Panc1 (cell line): ENCODE data around the gene OR2T1. TPM values are rescaled to one million over a fixed set of nuclear protein-coding genes. Genes with fewer than 3 reads are reported as not detected.
"Not testable (repeated sequence)": the region's sequence is repeated elsewhere in the genome, so short reads cannot be mapped to it uniquely, and the experiment has no call there.

Experiments
- ATAC-seq: fragments of 200-7000 bp; cut with Tn5 transposase; 2 replicates; pipeline ENCODE4 v1.9.1; 2020; ENCODE audit warnings: mild to moderate bottlenecking, moderate library complexity
- BruUV-seq: library from RNA; stranded (reverse); fragments of 400-500 nt; replicated peaks from 2 replicates; lab custom pipeline; 2021; lab: Mats Ljungman, UMichigan
- CTCF ChIA-PET: fragments of 300-600 bp; sonication (Branson Sonifier 250); formaldehyde crosslinking; loops from one replicate; lab custom pipeline; 2022; ENCODE audit warnings: antibody characterized with exemption; lab: Charles Lee
- POLR2A ChIA-PET: fragments of 300-600 bp; sonication (Branson Sonifier 250); formaldehyde crosslinking; loops from one replicate; lab custom pipeline; 2022; ENCODE audit warnings: antibody characterized with exemption; lab: Charles Lee
- DNase-seq: peaks from one replicate; pipeline ENCODE4 v3.0.0-alpha.2; 2010; ENCODE audit warnings: low read depth, low spot score
- H3K27ac ChIP-seq: 2 replicates; pipeline ENCODE4 v1.5.1; 2011; ENCODE audit warnings: mild to moderate bottlenecking, low read length, inconsistent platforms
- H3K27me3 ChIP-seq: fragments of 200-500 bp; sonication (Bioruptor generic); 2 replicates; pipeline ENCODE4 v1.6.0; 2014; ENCODE audit warnings: low read length, inconsistent platforms; ENCODE audit not compliant: control insufficient read depth, insufficient read depth
- H3K36me3 ChIP-seq: fragments of 200-500 bp; sonication (Bioruptor generic); 2 replicates; pipeline ENCODE4 v1.5.1; 2014; ENCODE audit warnings: inconsistent platforms, mild to moderate bottlenecking, low read length, moderate library complexity; ENCODE audit not compliant: control insufficient read depth, insufficient read depth
- H3K4me1 ChIP-seq: 2 replicates; pipeline ENCODE4 v1.5.1; 2011; ENCODE audit warnings: inconsistent platforms, mild to moderate bottlenecking, low read length, moderate library complexity; ENCODE audit not compliant: control insufficient read depth, insufficient read depth
- H3K4me3 ChIP-seq, 2 experiments: 2 replicates each; pipeline ENCODE4 v1.5.1; 2011 to 2012; ENCODE audit warnings: low read depth in 2 of 2, low read length in 2 of 2, mild to moderate bottlenecking in 2 of 2, inconsistent platforms in 1 of 2, moderate library complexity in 1 of 2
- H3K9me3 ChIP-seq: fragments of 200-500 bp; sonication (Bioruptor generic); 2 replicates; pipeline ENCODE4 v1.5.1; 2014; ENCODE audit warnings: low read depth, mild to moderate bottlenecking, inconsistent platforms, low read length, moderate library complexity; ENCODE audit not compliant: control insufficient read depth, insufficient read depth
- in situ Hi-C: cut with HindIII; loops from 2 replicates; pipeline ENCODE4 v1.10.0; 2016; ENCODE audit warnings: low sequenced_read_pairs, low pct_unique_long_range_greater_than_20kb
- intact Hi-C: fragments of 100-400 bp; cut with micrococcal nuclease; formaldehyde crosslinking; loops from one replicate; pipeline ENCODE4 v1.10.0; 2022; ENCODE audit not compliant: unreplicated experiment
- total RNA-seq: library from RNA; stranded (reverse); gene quantifications from one replicate; pipeline ENCODE4 v1.2.1, GENCODE V29; 2021; ENCODE audit not compliant: unreplicated experiment

The OR2T1 gene
- total RNA-seq, 1 experiment from 2014 or later, result not detected

DNA sequence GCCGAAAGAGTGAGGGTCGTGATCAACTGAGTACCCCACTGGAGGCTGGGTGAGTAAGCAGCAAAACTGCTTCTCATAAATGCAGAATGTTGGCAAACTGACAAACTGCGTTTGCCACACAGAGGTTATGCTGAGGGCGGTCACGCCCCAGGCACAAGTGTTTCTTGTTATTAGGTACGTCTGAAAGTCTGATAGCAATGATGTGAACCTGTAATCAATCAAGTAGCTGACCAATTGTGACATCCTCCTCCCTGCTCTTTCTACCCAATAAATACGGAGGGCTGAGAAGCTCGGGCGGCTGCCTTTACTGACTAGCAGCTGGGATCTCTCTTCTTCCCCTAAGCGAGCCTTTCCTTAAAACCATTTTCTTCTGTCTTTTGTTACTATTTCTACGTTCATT lies 28.8 kb downstream of the OR2T1 start:
- not testable (repeated sequence) for H3K4me1 ChIP-seq

DNA sequence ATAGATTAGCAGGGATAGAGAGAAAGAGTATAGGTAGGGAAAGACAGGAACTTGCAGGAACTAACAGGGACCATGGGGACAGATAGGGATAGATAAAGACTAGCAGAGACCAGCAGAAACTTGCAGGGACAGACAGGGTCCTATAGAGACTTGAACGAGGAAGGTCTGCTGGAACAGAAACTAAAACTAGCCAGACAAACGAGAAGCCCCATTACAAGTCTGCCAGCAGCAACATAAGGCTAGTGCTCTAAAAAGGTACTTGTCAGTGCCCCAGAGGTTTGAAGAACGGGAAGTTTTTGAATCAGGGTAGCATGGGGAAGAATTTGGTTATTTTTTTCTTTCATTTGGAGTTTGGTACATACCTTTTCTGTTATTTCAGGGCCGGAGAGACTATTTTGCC lies 29.4 kb downstream of the OR2T1 start:
- BruUV-seq, H3K4me1 ChIP-seq, POLR2A ChIA-PET, intact Hi-C loops, H3K27me3 ChIP-seq, ATAC-seq, CTCF ChIA-PET, DNase-seq, H3K4me3 ChIP-seq, H3K36me3 ChIP-seq, H3K9me3 ChIP-seq, H3K27ac ChIP-seq: not testable (repeated sequence)
- in situ Hi-C loops, result loop anchor here (10.0 kb wide), 1 partner anchor 223 kb away; the partner anchor contains the start of gene OR2T27

More for the DNA sequence above, 28.8 kb downstream of the OR2T1 start:
- H3K36me3 ChIP-seq, intact Hi-C loops, H3K9me3 ChIP-seq, DNase-seq, POLR2A ChIA-PET, BruUV-seq, H3K27ac ChIP-seq, CTCF ChIA-PET, H3K4me3 ChIP-seq, ATAC-seq, H3K27me3 ChIP-seq: not testable (repeated sequence)
- in situ Hi-C loops, result loop anchor here (10.0 kb wide), 1 partner anchor 223 kb away; the partner anchor contains the start of gene OR2T27

DNA sequence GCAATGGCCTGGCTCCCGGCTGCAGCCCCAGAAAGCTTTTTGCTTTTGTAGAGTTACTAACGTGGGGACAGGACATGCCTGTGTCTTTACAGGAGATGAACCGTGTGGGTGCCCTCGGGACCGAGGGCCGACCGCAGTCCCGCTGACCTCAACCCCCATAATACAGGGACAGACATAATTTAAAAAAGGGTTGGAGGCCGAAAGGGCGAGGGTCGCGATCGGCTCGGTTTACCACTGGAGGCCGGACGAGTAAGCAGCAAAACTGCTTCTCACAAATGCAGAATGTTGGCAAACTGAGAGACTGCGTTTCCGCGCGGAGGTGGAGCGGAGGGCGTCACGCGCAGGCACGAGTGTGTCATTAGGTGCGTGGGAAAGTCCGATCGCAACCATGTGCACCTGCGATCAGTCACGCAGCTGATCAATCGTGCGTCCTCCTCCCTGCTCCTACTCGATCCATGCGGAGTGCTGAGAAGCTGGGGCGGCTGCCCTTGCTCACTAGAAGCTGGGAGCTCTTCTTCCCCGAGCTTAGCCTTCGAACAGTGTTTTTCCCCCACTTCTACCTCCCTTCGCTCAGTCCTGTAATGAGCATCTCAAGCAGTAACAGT lies 31.1 kb downstream of the OR2T1 start:
- intact Hi-C loops, CTCF ChIA-PET, ATAC-seq, BruUV-seq, H3K4me3 ChIP-seq, H3K27ac ChIP-seq, H3K9me3 ChIP-seq, POLR2A ChIA-PET, H3K4me1 ChIP-seq, DNase-seq, H3K27me3 ChIP-seq, H3K36me3 ChIP-seq: not testable (repeated sequence)
- in situ Hi-C loops, result loop anchor here (10.0 kb wide), 1 partner anchor 221 kb away; the partner anchor contains the start of gene OR2T27

DNA sequence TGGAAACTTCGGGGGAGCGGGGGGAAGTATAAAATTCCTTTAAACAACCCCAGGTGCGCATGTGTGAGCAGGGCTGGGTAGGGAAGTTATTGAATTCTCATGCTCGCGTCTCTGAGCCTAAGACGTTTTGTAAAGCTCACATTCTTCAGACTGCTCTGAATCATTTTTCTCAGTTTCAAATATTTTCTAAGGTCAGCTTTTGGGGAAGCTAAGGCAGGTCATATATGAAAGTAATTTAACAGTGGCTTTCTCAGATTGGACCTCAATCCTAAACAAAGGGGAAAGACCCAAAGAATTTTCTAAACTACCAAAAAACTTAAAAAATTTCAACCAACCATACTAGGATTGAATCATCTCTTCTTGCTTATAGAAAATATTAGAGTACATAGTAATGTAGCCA lies 32.1 kb downstream of the OR2T1 start:
- intact Hi-C loops, H3K36me3 ChIP-seq, H3K4me1 ChIP-seq, DNase-seq, H3K27me3 ChIP-seq, H3K27ac ChIP-seq, CTCF ChIA-PET, BruUV-seq, H3K9me3 ChIP-seq, ATAC-seq, POLR2A ChIA-PET, H3K4me3 ChIP-seq: not testable (repeated sequence)
- in situ Hi-C loops, result loop anchor here (10.0 kb wide), 1 partner anchor 220 kb away; the partner anchor contains the start of gene OR2T27

DNA sequence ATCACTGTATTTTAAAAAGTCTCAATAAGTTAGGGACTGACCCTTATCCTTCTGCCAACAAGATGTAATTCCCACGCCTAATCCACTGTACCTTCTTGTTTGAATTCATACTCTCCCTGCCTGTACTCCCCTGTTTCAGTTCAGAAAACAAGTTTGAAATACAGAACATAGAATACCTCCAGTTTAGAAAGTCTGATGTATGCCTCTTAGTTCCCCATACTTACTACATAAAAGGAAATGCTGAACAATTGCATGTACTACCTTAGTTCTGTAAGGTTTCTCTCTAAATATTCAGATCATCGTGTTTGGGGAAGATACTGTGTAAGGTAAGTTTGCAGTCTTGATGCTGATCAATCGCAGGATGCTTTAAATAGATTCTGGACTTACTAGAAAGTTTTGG lies 33.5 kb downstream of the OR2T1 start:
- H3K9me3 ChIP-seq, BruUV-seq, H3K36me3 ChIP-seq, H3K27me3 ChIP-seq, H3K4me3 ChIP-seq, CTCF ChIA-PET, H3K4me1 ChIP-seq, intact Hi-C loops, POLR2A ChIA-PET, DNase-seq, H3K27ac ChIP-seq, ATAC-seq: not testable (repeated sequence)
- in situ Hi-C loops, result loop anchor here (10.0 kb wide), 1 partner anchor 218 kb away; the partner anchor contains the start of gene OR2T27

DNA sequence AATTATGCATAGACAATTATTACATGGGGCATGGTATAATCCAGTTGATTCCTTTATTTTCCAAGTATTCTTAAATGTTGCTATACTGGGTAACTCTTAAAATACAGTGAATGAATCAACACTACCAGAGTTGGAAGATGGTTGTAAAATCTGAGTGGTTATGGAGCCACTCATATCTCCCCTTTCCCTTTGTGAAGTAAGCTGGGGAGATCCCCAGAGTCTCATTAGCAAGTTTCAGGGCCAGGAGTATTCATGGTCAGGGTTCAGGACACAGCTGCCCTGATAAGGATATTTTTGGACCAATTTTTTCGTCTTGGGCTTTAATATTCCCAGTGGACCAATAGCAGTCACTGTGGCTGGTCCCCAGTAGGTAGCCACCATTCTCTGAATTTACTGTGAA lies 35.8 kb downstream of the OR2T1 start:
- ATAC-seq, H3K36me3 ChIP-seq, POLR2A ChIA-PET, H3K4me3 ChIP-seq, BruUV-seq, H3K27ac ChIP-seq, H3K9me3 ChIP-seq, H3K27me3 ChIP-seq, intact Hi-C loops, H3K4me1 ChIP-seq, CTCF ChIA-PET, DNase-seq: not testable (repeated sequence)
- in situ Hi-C loops, result loop anchor here (10.0 kb wide), 1 partner anchor 216 kb away; the partner anchor contains the start of gene OR2T27

DNA sequence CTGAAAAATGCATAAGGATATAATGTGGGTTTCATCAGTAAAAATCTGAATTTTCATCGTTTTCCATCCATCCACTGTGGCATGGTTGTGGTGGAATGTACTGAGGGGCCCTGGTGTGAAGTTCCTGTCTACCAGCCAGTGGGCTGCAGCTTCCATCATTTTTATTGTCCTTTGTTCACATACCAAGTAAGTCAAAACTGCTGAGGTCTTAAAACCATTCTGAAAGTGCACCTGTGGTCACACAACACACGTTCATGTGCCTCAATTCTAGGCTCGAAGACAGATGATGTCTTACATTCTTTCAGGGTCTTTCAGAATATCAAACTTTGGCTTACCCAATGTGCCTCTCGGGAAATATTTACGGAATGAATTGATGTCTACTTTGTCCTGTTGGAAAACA lies 36.4 kb downstream of the OR2T1 start:
- BruUV-seq, CTCF ChIA-PET: not testable (repeated sequence)
- in situ Hi-C loops, result loop anchor here (10.0 kb wide), 1 partner anchor 216 kb away; the partner anchor contains the start of gene OR2T27

More for the DNA sequence above, 36.4 kb downstream of the OR2T1 start:
- DNase-seq, H3K4me1 ChIP-seq, H3K36me3 ChIP-seq, intact Hi-C loops, H3K4me3 ChIP-seq, H3K9me3 ChIP-seq, H3K27me3 ChIP-seq, POLR2A ChIA-PET, H3K27ac ChIP-seq, ATAC-seq: not testable (repeated sequence)
